ENCODE results near the gene XYLT1.

The XYLT1 gene

GRCh38 chr16:17241264-17241835, 229.4 kb downstream of the XYLT1 start:
- DNase-seq = no peak

GRCh38 chr16:17238285-17239028, 232.3 kb downstream of the XYLT1 start:
- DNase-seq = no peak

- no peak for DNase-seq
Measured at GRCh38 chr16:17237350-17237944, 233.3 kb downstream of the XYLT1 start.

GRCh38 chr16:17235147-17235815, 235.5 kb downstream of the XYLT1 start:
- DNase-seq = no peak

GRCh38 chr16:17233318-17234002, 237.3 kb downstream of the XYLT1 start:
- no peak for DNase-seq

GRCh38 chr16:17232487-17232886, 238.3 kb downstream of the XYLT1 start:
- no peak for DNase-seq

- no peak for DNase-seq
Measured at GRCh38 chr16:17231972-17232371, 238.8 kb downstream of the XYLT1 start.

GRCh38 chr16:17230932-17231581, 239.7 kb downstream of the XYLT1 start:
- no peak for DNase-seq

- no peak for DNase-seq
Measured at GRCh38 chr16:17229766-17230165, 241.0 kb downstream of the XYLT1 start.

GRCh38 chr16:17229131-17229530, 241.6 kb downstream of the XYLT1 start:
- DNase-seq = no peak

GRCh38 chr16:17228708-17229055, 242.1 kb downstream of the XYLT1 start:
- no peak for DNase-seq

GRCh38 chr16:17228048-17228707, 242.6 kb downstream of the XYLT1 start:
- DNase-seq = no peak

GRCh38 chr16:17227278-17227677, 243.5 kb downstream of the XYLT1 start:
- DNase-seq = no peak

- DNase-seq = no peak
Measured at GRCh38 chr16:17225541-17225940, 245.2 kb downstream of the XYLT1 start.

- DNase-seq = no peak
Measured at GRCh38 chr16:17224879-17225281, 245.9 kb downstream of the XYLT1 start.

- DNase-seq = no peak
Measured at GRCh38 chr16:17224350-17224749, 246.4 kb downstream of the XYLT1 start.

- no peak for DNase-seq
Measured at GRCh38 chr16:17223576-17223975, 247.2 kb downstream of the XYLT1 start.

GRCh38 chr16:17222871-17223401, 247.8 kb downstream of the XYLT1 start:
- no peak for DNase-seq

GRCh38 chr16:17219991-17220390, 250.8 kb downstream of the XYLT1 start:
- DNase-seq = no peak

- no peak for DNase-seq
Measured at GRCh38 chr16:17215936-17216335, 254.8 kb downstream of the XYLT1 start.

- DNase-seq = no peak
Measured at GRCh38 chr16:17215306-17215705, 255.5 kb downstream of the XYLT1 start.

- DNase-seq = no peak
Measured at GRCh38 chr16:17213974-17214373, 256.8 kb downstream of the XYLT1 start.
